ENCODE measurements around the gene FIZ1. TPM values are rescaled to one million over a fixed set of nuclear protein-coding genes. Genes with fewer than 3 reads are reported as not detected.

The FIZ1 gene
- total RNA-seq, 1 donor from 2014 or later: 7.1 TPM

Other genes with a start within 250 kb of the FIZ1 start
- 0.56 TPM for gene COX6B2, start 244.8 kb downstream of the FIZ1 start, total RNA-seq
- gene GARIN5B, start 236.3 kb downstream of the FIZ1 start, total RNA-seq: not detected
- 0.24 TPM for gene IL11, start 229.1 kb downstream of the FIZ1 start, total RNA-seq
- gene TMEM190, start 222.7 kb downstream of the FIZ1 start, total RNA-seq: not detected
- 25.6 TPM for gene TMEM238, start 215.2 kb downstream of the FIZ1 start, total RNA-seq
- 1,895 TPM for gene RPL28, start 213.6 kb downstream of the FIZ1 start, total RNA-seq
- 76.4 TPM for gene UBE2S, start 191.7 kb downstream of the FIZ1 start, total RNA-seq
- gene SHISA7, start 156.2 kb downstream of the FIZ1 start, total RNA-seq: not detected
- gene ISOC2, start 137.9 kb downstream of the FIZ1 start, total RNA-seq: 41.9 TPM
- not detected for gene C19orf85, start 134.8 kb downstream of the FIZ1 start, total RNA-seq
- gene ZNF628, start 122.9 kb downstream of the FIZ1 start, total RNA-seq: 3.7 TPM
- gene NAT14, start 114.3 kb downstream of the FIZ1 start, total RNA-seq: 7.5 TPM
- gene SSC5D, start 111.1 kb downstream of the FIZ1 start, total RNA-seq: 0.24 TPM
- gene SBK2, start 62.4 kb downstream of the FIZ1 start, total RNA-seq: not detected
- gene SBK3, start 54.0 kb downstream of the FIZ1 start, total RNA-seq: 0.80 TPM
- gene ZNF579, start 18.7 kb downstream of the FIZ1 start, total RNA-seq: 3.4 TPM
- 20.1 TPM for gene ZNF524, start 771 bp upstream of the FIZ1 start, total RNA-seq
- 5.3 TPM for gene ZNF865, start 6.1 kb upstream of the FIZ1 start, total RNA-seq
- 3.8 TPM for gene ZNF784, start 25.0 kb upstream of the FIZ1 start, total RNA-seq
- 13.5 TPM for gene ZNF580, start 41.5 kb upstream of the FIZ1 start, total RNA-seq
- 21.7 TPM for gene ZNF581, start 44.1 kb upstream of the FIZ1 start, total RNA-seq
- 4.7 TPM for gene CCDC106, start 48.7 kb upstream of the FIZ1 start, total RNA-seq
- 108 TPM for gene U2AF2, start 55.5 kb upstream of the FIZ1 start, total RNA-seq
- gene EPN1, start 75.7 kb upstream of the FIZ1 start, total RNA-seq: 91.9 TPM
- not detected for gene NLRP9, start 138.9 kb upstream of the FIZ1 start, total RNA-seq
- gene RFPL4A, start 159.6 kb upstream of the FIZ1 start, total RNA-seq: not detected
- not detected for gene RFPL4AL1, start 169.6 kb upstream of the FIZ1 start, total RNA-seq
- not detected for gene NLRP11, start 232.5 kb upstream of the FIZ1 start, total RNA-seq
- not detected for gene NLRP4, start 237.0 kb upstream of the FIZ1 start, total RNA-seq

Data from esophagus mucosa (tissue), 1 donor.